Body of pancreas (tissue), 4 donors: ENCODE measurements around the gene PXDC1. TPM values are rescaled to one million over a fixed set of nuclear protein-coding genes. Genes with fewer than 3 reads are reported as not detected.

Source experiments
- ATAC-seq: fragments of 150-250 bp; one replicate; pipeline ENCODE4 v1.9.1; 2016
- DNase-seq, 4 donors: peaks; one replicate each; pipeline ENCODE4 v3.0.0-alpha.2; 2019
- H3K27ac ChIP-seq, 4 donors: fragments of 200-600 bp; sonication (generic); 1 replicate in 3 of 4; 2 replicates in 1 of 4; pipeline versions ENCODE4 v1.5.1 to v1.6.1; 2016 to 2019; ENCODE audit warnings: mild to moderate bottlenecking in 1 of 4, mixed read lengths in 1 of 4, moderate library complexity in 1 of 4
- H3K27me3 ChIP-seq, 2 donors: fragments of 200-600 bp; sonication (generic); one replicate each; pipeline ENCODE4 v1.6.0; 2016; ENCODE audit warnings: mild to moderate bottlenecking in 1 of 2
- H3K36me3 ChIP-seq, 2 donors: fragments of 200-600 bp; sonication (generic); replicated peaks in 1 of 2; 2 replicates each; pipeline ENCODE4 v1.5.1; 2016; ENCODE audit warnings: low read depth in 2 of 2; ENCODE audit not compliant: insufficient read depth in 1 of 2
- H3K4me1 ChIP-seq: fragments of 200-600 bp; sonication (generic); one replicate; pipeline ENCODE4 v1.6.0; 2016
- H3K4me3 ChIP-seq, 2 donors: fragments of 200-600 bp; sonication (generic); 1 replicate in 1 of 2; 2 replicates in 1 of 2; pipeline ENCODE4 v1.5.1; 2016 to 2019
- H3K9me3 ChIP-seq, 3 donors: fragments of 200-600 bp; sonication (generic); 1 replicate in 2 of 3; 2 replicates in 1 of 3; pipeline ENCODE4 v1.5.1; 2016
- CTCF ChIP-seq, 7 experiments: fragments of 450-650 bp in 4 of 7; fragments of 200-600 bp in 3 of 7; sonication (generic) in 3 of 7; IDR thresholded peaks; one replicate each; pipeline ENCODE4 v1.5.1; 2016 to 2019; ENCODE audit warnings: antibody characterized with exemption in 7 of 7
- POLR2A ChIP-seq, 3 donors: fragments of 450-650 bp; IDR thresholded peaks; one replicate each; pipeline ENCODE4 v1.6.1; 2016; ENCODE audit warnings: antibody characterized with exemption in 3 of 3, mild to moderate bottlenecking in 2 of 3
- WGBS, 2 donors: methylation state at CpG; one replicate each; pipeline ENCODE4 v1.1.5; 2017; 5-methylcytosine and 5-hydroxymethylcytosine counted together
- intact Hi-C: fragments of 100-400 bp; cut with DNase I; formaldehyde crosslinking; loops from one replicate; pipeline ENCODE4 v1.15.1; 2023
- total RNA-seq, 2 donors: library from RNA; depleted of rRNA; stranded (reverse); fragments of >200 nt; gene quantifications; one replicate each; pipeline ENCODE4 v1.1.0, GENCODE V29; 2016

Gene PXDC1
- total RNA-seq, 2 donors from 2014 or later, result 30.9 to 35.6 TPM

- intact Hi-C loops, result no loop called here
- Histone ChIP-seq H3K36me3 (no peaks in the 10 kb centered on the region), H3K27me3 (no peaks in the 10 kb centered on the region), H3K9me3 (no peaks in the 10 kb centered on the region), H3K27ac (no peak overlapping the region), H3K4me1 (no peaks in the 10 kb centered on the region), H3K4me3 (no peak overlapping the region)
- 82 to 93% methylated on average over 9 to 12 of the region's 12 CpGs for WGBS, 2 donors
- DNase-seq (no peak), ATAC-seq (no peak)
- TF ChIP-seq POLR2A (IDR thresholded peaks at IDR 0.05), result no peak
- TF ChIP-seq CTCF (IDR thresholded peaks at IDR 0.05), result no peak
Observed at GRCh38 chr6:3788408-3789017, 37.0 kb upstream of the PXDC1 start.

- WGBS, 2 donors, result 91 to 94% methylated on average over 4 of the region's 4 CpGs
- ATAC-seq (no peak), DNase-seq (no peak)
- no peak overlapping the region for H3K27ac ChIP-seq
- H3K9me3 ChIP-seq, result no peaks in the 10 kb centered on the region
- H3K4me3 ChIP-seq, result no peak overlapping the region
- no peaks in the 10 kb centered on the region for H3K27me3 ChIP-seq
- TF ChIP-seq POLR2A (IDR thresholded peaks at IDR 0.05) (no peak), CTCF (IDR thresholded peaks at IDR 0.05) (no peak)
- intact Hi-C loops, result no loop called here
- no peaks in the 10 kb centered on the region for H3K36me3 ChIP-seq
- no peaks in the 10 kb centered on the region for H3K4me1 ChIP-seq
Observed at GRCh38 chr6:3786141-3786540, 34.6 kb upstream of the PXDC1 start.

- Histone ChIP-seq H3K36me3 (no peaks in the 10 kb centered on the region), H3K9me3 (no peaks in the 10 kb centered on the region), H3K27me3 (no peaks in the 10 kb centered on the region), H3K27ac (no peak overlapping the region), H3K4me1 (no peaks in the 10 kb centered on the region), H3K4me3 (no peak overlapping the region)
- WGBS, 2 donors, result 77 to 87% methylated on average over 5 of the region's 5 CpGs
- ATAC-seq, result no peak
- DNase-seq, result no peak
- TF ChIP-seq POLR2A (IDR thresholded peaks at IDR 0.05), result no peak
- TF ChIP-seq CTCF (IDR thresholded peaks at IDR 0.05), result no peak
- intact Hi-C loops, result no loop called here
Observed at GRCh38 chr6:3785745-3786098, 34.2 kb upstream of the PXDC1 start.

GRCh38 chr6:3784885-3785744 is 33.6 kb upstream of the PXDC1 start:
- intact Hi-C loops, result no loop called here
- Histone ChIP-seq H3K4me3 (no peak overlapping the region), H3K36me3 (no peaks in the 10 kb centered on the region), H3K27ac (no peak overlapping the region), H3K27me3 (no peaks in the 10 kb centered on the region), H3K9me3 (no peaks in the 10 kb centered on the region), H3K4me1 (no peaks in the 10 kb centered on the region)
- DNase-seq (no peak), ATAC-seq (no peak)
- TF ChIP-seq POLR2A (IDR thresholded peaks at IDR 0.05), result no peak
- no peak for TF ChIP-seq CTCF (IDR thresholded peaks at IDR 0.05)
- 88 to 92% methylated on average over 26 of the region's 26 CpGs for WGBS, 2 donors
